ENCODE measurements around the gene MYADM. TPM values are rescaled to one million over a fixed set of nuclear protein-coding genes. Genes with fewer than 3 reads are reported as not detected.
A peak's percentile ranks its signal among the peaks of the same experiment; 100 is the strongest.

Gene MYADM
- total and polyA plus RNA-seq, 9 donors: 27.5 to 216 (median 134) TPM

DNA sequence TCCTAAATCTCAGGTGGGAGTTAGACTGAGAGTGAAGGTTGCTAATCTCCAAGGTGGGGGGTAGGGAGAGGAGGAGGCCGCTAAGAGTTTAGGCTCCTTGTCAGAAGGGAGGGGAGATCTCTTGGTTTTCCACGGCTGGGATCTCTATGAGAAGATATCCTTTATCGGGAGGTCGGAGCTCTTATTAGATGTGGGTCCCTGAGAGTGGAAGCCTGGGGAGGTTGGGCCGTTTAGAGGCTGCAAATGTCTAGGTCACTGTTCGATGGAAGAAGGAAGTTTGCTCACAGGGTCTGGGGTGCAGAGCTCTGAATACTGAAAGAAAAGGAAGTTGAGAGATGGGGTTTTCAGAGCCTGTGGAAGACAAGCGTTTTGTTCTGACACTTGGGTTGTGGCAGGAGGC is 3.8 kb downstream of the MYADM start:
- WGBS, 3 donors: 49 to 50% (median 50%) methylated on average over 7 of the region's 7 CpGs
- intact Hi-C loops (cut with DNase I): loop anchor here in 1 of 4 donors (10.0 kb wide), 1 partner anchor 243 kb away; the partner anchor contains the start of genes PRPF31 and TFPT
- Histone ChIP-seq H3K27me3 (no peaks in the 10 kb centered on the region), H3K9me3 (no peaks in the 10 kb centered on the region), H3K27ac (no peak overlapping the region), H3K4me1 (ENCODE audit: insufficient read depth) (peaks cover 3% of the 10 kb centered on the region), H3K4me3 (no peak overlapping the region), H3K36me3 (no peaks in the 10 kb centered on the region)
- no peak for DNase-seq
- TF ChIP-seq EP300 (IDR thresholded peaks at IDR 0.05) (no peak), POLR2A (IDR thresholded peaks at IDR 0.05) (no peak)
- TF ChIP-seq, protein P1, sequence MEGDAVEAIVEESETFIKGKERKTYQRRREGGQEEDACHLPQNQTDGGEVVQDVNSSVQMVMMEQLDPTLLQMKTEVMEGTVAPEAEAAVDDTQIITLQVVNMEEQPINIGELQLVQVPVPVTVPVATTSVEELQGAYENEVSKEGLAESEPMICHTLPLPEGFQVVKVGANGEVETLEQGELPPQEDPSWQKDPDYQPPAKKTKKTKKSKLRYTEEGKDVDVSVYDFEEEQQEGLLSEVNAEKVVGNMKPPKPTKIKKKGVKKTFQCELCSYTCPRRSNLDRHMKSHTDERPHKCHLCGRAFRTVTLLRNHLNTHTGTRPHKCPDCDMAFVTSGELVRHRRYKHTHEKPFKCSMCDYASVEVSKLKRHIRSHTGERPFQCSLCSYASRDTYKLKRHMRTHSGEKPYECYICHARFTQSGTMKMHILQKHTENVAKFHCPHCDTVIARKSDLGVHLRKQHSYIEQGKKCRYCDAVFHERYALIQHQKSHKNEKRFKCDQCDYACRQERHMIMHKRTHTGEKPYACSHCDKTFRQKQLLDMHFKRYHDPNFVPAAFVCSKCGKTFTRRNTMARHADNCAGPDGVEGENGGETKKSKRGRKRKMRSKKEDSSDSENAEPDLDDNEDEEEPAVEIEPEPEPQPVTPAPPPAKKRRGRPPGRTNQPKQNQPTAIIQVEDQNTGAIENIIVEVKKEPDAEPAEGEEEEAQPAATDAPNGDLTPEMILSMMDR (IDR thresholded peaks at IDR 0.05): no peak

DNA sequence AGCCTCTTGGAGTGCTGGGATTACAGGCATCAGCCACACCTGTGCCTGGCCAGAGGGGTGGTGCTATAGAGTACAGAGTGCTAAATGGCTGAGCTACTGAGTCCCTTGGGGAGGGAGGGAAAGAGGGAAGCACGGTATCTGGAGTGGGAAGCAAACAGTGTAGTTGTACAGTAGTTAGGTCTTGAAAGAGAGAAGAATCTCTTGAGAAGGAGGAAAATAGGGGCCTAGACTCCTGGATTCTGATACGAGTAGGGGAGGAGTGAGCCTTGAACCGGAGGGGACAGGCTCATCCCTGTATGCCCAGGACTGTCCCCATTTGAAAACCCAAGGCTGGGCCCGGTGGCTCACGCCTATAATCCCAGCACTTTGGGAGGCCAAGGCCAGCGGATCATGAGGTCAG is 5.1 kb downstream of the MYADM start:
- TF ChIP-seq, protein P1 (IDR thresholded peaks at IDR 0.05): no peak
- no peak for TF ChIP-seq POLR2A (IDR thresholded peaks at IDR 0.05)
- TF ChIP-seq EP300 (IDR thresholded peaks at IDR 0.05): no peak
- Histone ChIP-seq H3K36me3 (no peaks in the 10 kb centered on the region), H3K4me1 (ENCODE audit: insufficient read depth) (peaks cover 3% of the 10 kb centered on the region), H3K27me3 (no peaks in the 10 kb centered on the region), H3K4me3 (no peak overlapping the region), H3K27ac (no peak overlapping the region), H3K9me3 (no peaks in the 10 kb centered on the region)
- 72 to 74% (median 74%) methylated on average over 6 of the region's 6 CpGs for WGBS, 3 donors
- intact Hi-C loops (cut with DNase I): loop anchor here in 1 of 4 donors (10.0 kb wide), 1 partner anchor 242 kb away; the partner anchor contains the start of genes PRPF31 and TFPT
- no peak for DNase-seq

DNA sequence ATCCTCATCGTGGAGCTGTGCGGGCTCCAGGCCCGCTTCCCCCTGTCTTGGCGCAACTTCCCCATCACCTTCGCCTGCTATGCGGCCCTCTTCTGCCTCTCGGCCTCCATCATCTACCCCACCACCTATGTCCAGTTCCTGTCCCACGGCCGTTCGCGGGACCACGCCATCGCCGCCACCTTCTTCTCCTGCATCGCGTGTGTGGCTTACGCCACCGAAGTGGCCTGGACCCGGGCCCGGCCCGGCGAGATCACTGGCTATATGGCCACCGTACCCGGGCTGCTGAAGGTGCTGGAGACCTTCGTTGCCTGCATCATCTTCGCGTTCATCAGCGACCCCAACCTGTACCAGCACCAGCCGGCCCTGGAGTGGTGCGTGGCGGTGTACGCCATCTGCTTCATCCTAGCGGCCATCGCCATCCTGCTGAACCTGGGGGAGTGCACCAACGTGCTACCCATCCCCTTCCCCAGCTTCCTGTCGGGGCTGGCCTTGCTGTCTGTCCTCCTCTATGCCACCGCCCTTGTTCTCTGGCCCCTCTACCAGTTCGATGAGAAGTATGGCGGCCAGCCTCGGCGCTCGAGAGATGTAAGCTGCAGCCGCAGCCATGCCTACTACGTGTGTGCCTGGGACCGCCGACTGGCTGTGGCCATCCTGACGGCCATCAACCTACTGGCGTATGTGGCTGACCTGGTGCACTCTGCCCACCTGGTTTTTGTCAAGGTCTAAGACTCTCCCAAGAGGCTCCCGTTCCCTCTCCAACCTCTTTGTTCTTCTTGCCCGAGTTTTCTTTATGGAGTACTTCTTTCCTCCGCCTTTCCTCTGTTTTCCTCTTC is 6.3 kb downstream of the MYADM start:
- intact Hi-C loops (cut with DNase I): loop anchor here in 1 of 4 donors (10.0 kb wide), 1 partner anchor 241 kb away; the partner anchor contains the start of genes PRPF31 and TFPT
- Histone ChIP-seq H3K4me3 (no peak overlapping the region), H3K27ac (no peak overlapping the region), H3K4me1 (ENCODE audit: insufficient read depth) (peaks cover 6% of the 10 kb centered on the region), H3K27me3 (no peaks in the 10 kb centered on the region), H3K36me3 (no peaks in the 10 kb centered on the region), H3K9me3 (no peaks in the 10 kb centered on the region)
- TF ChIP-seq, protein P1 (IDR thresholded peaks at IDR 0.05): no peak
- TF ChIP-seq EP300 (IDR thresholded peaks at IDR 0.05): no peak
- TF ChIP-seq POLR2A (IDR thresholded peaks at IDR 0.05): no peak
- peak in 1 of 5 donors; percentile 30 for DNase-seq
- 86 to 89% (median 87%) methylated on average over 51 of the region's 51 CpGs for WGBS, 3 donors

DNA sequence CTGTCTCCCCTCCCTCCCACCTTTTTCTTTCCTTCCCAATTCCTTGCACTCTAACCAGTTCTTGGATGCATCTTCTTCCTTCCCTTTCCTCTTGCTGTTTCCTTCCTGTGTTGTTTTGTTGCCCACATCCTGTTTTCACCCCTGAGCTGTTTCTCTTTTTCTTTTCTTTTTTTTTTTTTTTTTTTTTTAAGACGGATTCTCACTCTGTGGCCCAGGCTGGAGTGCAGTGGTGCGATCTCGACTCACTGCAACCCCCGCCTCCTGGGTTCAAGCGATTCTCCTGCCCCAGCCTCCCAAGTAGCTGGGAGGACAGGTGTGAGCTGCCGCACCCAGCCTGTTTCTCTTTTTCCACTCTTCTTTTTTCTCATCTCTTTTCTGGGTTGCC is 6.9 kb downstream of the MYADM start:
- H3K27ac ChIP-seq: no peak overlapping the region
- H3K36me3 ChIP-seq: no peaks in the 10 kb centered on the region
- no peaks in the 10 kb centered on the region for H3K27me3 ChIP-seq
- 55 to 80% (median 63%) methylated on average over 6 of the region's 6 CpGs for WGBS, 3 donors
- H3K9me3 ChIP-seq: no peaks in the 10 kb centered on the region
- no peak for TF ChIP-seq EP300 (IDR thresholded peaks at IDR 0.05)
- TF ChIP-seq, protein P1 (IDR thresholded peaks at IDR 0.05): no peak
- H3K4me3 ChIP-seq: no peak overlapping the region
- H3K4me1 ChIP-seq (ENCODE audit: insufficient read depth): peaks cover 6% of the 10 kb centered on the region
- intact Hi-C loops (cut with DNase I): loop anchor here in 1 of 4 donors (10.0 kb wide), 1 partner anchor 240 kb away; the partner anchor contains the start of genes PRPF31 and TFPT
- DNase-seq: no peak

All from ovary (tissue), 9 donors.